A549 (cell line): ENCODE results near the gene ZDHHC18.

Experiments
- EP300 ChIP-seq, 2 experiments: fragments of >200 bp; sonication (Bioruptor Twin); formaldehyde crosslinking; IDR thresholded peaks; 2 replicates in 1 of 2; 3 replicates in 1 of 2; pipeline ENCODE4 v1.6.1; 2016 to 2017
- POLR2A ChIP-seq: IDR thresholded peaks from 2 replicates; pipeline ENCODE4 v1.6.1; 2012; ENCODE audit warnings: mild to moderate bottlenecking, low read length
- TF ChIP-seq, protein P1 (sequence below): fragments of >200 bp; sonication (Bioruptor Twin); formaldehyde crosslinking; IDR thresholded peaks from 3 replicates; pipeline ENCODE4 v1.5.1; 2016
- TF ChIP-seq, protein P2 (sequence below): fragments of 200-600 bp; sonication (generic); IDR thresholded peaks from 2 replicates; pipeline ENCODE4 v1.6.1; 2016; ENCODE audit warnings: antibody characterized with exemption, mild to moderate bottlenecking, moderate library complexity
- TF ChIP-seq, protein P3 (sequence below): IDR thresholded peaks from 2 replicates; pipeline ENCODE4 v1.6.1; 2012

DNA sequence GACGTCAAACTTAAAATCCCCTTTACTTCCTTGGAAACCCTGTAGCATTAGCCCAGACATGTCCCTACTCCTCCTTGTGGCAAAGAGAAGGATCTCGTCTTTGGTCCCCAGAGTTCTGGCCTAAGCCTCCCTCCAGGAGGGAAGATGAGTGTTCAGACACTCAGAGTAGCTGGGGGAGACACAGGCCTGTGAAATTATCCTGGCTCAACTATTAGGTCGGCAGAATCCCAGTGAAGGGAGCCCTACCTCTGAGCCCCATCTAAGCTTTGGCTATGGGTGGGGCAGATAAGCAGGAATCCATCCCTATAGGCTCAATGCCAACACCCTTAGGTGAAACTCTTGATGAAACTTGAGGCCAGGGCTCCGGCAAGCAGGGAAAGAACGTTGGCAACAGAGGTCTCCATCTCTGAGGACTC, 34.8 kb downstream of the ZDHHC18 start:
- no peak for TF ChIP-seq POLR2A
- TF ChIP-seq, protein P1, sequence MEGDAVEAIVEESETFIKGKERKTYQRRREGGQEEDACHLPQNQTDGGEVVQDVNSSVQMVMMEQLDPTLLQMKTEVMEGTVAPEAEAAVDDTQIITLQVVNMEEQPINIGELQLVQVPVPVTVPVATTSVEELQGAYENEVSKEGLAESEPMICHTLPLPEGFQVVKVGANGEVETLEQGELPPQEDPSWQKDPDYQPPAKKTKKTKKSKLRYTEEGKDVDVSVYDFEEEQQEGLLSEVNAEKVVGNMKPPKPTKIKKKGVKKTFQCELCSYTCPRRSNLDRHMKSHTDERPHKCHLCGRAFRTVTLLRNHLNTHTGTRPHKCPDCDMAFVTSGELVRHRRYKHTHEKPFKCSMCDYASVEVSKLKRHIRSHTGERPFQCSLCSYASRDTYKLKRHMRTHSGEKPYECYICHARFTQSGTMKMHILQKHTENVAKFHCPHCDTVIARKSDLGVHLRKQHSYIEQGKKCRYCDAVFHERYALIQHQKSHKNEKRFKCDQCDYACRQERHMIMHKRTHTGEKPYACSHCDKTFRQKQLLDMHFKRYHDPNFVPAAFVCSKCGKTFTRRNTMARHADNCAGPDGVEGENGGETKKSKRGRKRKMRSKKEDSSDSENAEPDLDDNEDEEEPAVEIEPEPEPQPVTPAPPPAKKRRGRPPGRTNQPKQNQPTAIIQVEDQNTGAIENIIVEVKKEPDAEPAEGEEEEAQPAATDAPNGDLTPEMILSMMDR = no peak
- TF ChIP-seq, protein P2, sequence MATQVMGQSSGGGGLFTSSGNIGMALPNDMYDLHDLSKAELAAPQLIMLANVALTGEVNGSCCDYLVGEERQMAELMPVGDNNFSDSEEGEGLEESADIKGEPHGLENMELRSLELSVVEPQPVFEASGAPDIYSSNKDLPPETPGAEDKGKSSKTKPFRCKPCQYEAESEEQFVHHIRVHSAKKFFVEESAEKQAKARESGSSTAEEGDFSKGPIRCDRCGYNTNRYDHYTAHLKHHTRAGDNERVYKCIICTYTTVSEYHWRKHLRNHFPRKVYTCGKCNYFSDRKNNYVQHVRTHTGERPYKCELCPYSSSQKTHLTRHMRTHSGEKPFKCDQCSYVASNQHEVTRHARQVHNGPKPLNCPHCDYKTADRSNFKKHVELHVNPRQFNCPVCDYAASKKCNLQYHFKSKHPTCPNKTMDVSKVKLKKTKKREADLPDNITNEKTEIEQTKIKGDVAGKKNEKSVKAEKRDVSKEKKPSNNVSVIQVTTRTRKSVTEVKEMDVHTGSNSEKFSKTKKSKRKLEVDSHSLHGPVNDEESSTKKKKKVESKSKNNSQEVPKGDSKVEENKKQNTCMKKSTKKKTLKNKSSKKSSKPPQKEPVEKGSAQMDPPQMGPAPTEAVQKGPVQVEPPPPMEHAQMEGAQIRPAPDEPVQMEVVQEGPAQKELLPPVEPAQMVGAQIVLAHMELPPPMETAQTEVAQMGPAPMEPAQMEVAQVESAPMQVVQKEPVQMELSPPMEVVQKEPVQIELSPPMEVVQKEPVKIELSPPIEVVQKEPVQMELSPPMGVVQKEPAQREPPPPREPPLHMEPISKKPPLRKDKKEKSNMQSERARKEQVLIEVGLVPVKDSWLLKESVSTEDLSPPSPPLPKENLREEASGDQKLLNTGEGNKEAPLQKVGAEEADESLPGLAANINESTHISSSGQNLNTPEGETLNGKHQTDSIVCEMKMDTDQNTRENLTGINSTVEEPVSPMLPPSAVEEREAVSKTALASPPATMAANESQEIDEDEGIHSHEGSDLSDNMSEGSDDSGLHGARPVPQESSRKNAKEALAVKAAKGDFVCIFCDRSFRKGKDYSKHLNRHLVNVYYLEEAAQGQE = no peak
- TF ChIP-seq, protein P3, sequence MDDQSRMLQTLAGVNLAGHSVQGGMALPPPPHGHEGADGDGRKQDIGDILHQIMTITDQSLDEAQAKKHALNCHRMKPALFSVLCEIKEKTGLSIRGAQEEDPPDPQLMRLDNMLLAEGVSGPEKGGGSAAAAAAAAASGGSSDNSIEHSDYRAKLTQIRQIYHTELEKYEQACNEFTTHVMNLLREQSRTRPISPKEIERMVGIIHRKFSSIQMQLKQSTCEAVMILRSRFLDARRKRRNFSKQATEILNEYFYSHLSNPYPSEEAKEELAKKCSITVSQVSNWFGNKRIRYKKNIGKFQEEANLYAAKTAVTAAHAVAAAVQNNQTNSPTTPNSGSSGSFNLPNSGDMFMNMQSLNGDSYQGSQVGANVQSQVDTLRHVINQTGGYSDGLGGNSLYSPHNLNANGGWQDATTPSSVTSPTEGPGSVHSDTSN = no peak
- TF ChIP-seq EP300 (IDR thresholded peaks at IDR 0.05) = no peak
